Measurements from ENCODE around the gene HDAC4. TPM values are rescaled to one million over a fixed set of nuclear protein-coding genes. Genes with fewer than 3 reads are reported as not detected.

The HDAC4 gene
- polyA plus RNA-seq, 1 donor (not counting 4 experiments of a cell fraction or from before 2014, with no cell fraction given): 2.9 TPM

- Histone ChIP-seq H2AFZ (ENCODE audit: control insufficient read depth, low read length) (no peak overlapping the region), H3K4me1 (ENCODE audit: control insufficient read depth, extremely low read depth, insufficient read depth, low read length) (peaks cover 7% of the 10 kb centered on the region), H3K36me3 (ENCODE audit: control insufficient read depth in 2 of 2, extremely low read depth in 1 of 2, insufficient read depth in 2 of 2, low read length in 2 of 2) (peaks cover 4 to 5% of the 10 kb centered on the region in 2 experiments), H3K9ac (ENCODE audit: control insufficient read depth, extremely low read depth, insufficient read depth, low read length) (no peak overlapping the region), H3K9me1 (ENCODE audit: control insufficient read depth, extremely low read depth, insufficient read depth, low read length) (peaks cover 2% of the 10 kb centered on the region), H3K27ac (ENCODE audit: control insufficient read depth, insufficient read depth, low read length) (no peak overlapping the region), H3K4me3 (ENCODE audit: control insufficient read depth in 2 of 3, extremely low read depth in 1 of 3, insufficient read depth in 2 of 3, low read depth in 1 of 3, low read length in 3 of 3) (no peak overlapping the region), H3K27me3 (ENCODE audit: control insufficient read depth, extremely low read depth, insufficient read depth, low read length) (no peaks in the 10 kb centered on the region), H3K79me2 (ENCODE audit: control insufficient read depth, insufficient read depth, low read length) (no peaks in the 10 kb centered on the region), H3K4me2 (ENCODE audit: control insufficient read depth, extremely low read depth, insufficient read depth, low read depth, low read length) (no peak overlapping the region), H3K9me3 (ENCODE audit: control insufficient read depth, low read depth, low read length) (no peaks in the 10 kb centered on the region), H4K20me1 (ENCODE audit: control insufficient read depth, extremely low read depth, insufficient read depth, low read length) (no peaks in the 10 kb centered on the region)
- FAIRE-seq: no peak
- dilution Hi-C loops (cut with MboI; ENCODE audit: extremely low pct_ligation_motif_present, low sequenced_read_pairs): no loop called here
- no peak for DNase-seq (ENCODE audit: low read depth, low spot score)
- no peak for TF ChIP-seq EZH2 (IDR thresholded peaks at IDR 0.05; ENCODE audit: low read length)
- TF ChIP-seq CTCF (optimal IDR thresholded peaks at IDR 0.05 in 1 of 3, IDR thresholded peaks at IDR 0.05 in 1 of 3, conservative IDR thresholded peaks at IDR 0.05 in 1 of 3; ENCODE audit: extremely low read depth in 1 of 3, insufficient read depth in 2 of 3, low read length in 3 of 3): no peak
These were observed 244.1 kb downstream of the HDAC4 start for GRCh38 chr2:239156516-239157265.

- Histone ChIP-seq H3K9ac (ENCODE audit: control insufficient read depth, extremely low read depth, insufficient read depth, low read length) (no peak overlapping the region), H3K4me2 (ENCODE audit: control insufficient read depth, extremely low read depth, insufficient read depth, low read depth, low read length) (no peak overlapping the region), H3K9me1 (ENCODE audit: control insufficient read depth, extremely low read depth, insufficient read depth, low read length) (peaks cover 2% of the 10 kb centered on the region), H3K4me1 (ENCODE audit: control insufficient read depth, extremely low read depth, insufficient read depth, low read length) (peaks cover 7% of the 10 kb centered on the region), H3K36me3 (ENCODE audit: control insufficient read depth in 2 of 2, extremely low read depth in 1 of 2, insufficient read depth in 2 of 2, low read length in 2 of 2) (peaks cover 4 to 5% of the 10 kb centered on the region in 2 experiments), H3K79me2 (ENCODE audit: control insufficient read depth, insufficient read depth, low read length) (no peaks in the 10 kb centered on the region), H3K27me3 (ENCODE audit: control insufficient read depth, extremely low read depth, insufficient read depth, low read length) (no peaks in the 10 kb centered on the region), H4K20me1 (ENCODE audit: control insufficient read depth, extremely low read depth, insufficient read depth, low read length) (no peaks in the 10 kb centered on the region), H3K4me3 (ENCODE audit: control insufficient read depth in 2 of 3, extremely low read depth in 1 of 3, insufficient read depth in 2 of 3, low read depth in 1 of 3, low read length in 3 of 3) (no peak overlapping the region), H3K27ac (ENCODE audit: control insufficient read depth, insufficient read depth, low read length) (no peak overlapping the region), H2AFZ (ENCODE audit: control insufficient read depth, low read length) (no peak overlapping the region), H3K9me3 (ENCODE audit: control insufficient read depth, low read depth, low read length) (no peaks in the 10 kb centered on the region)
- TF ChIP-seq EZH2 (IDR thresholded peaks at IDR 0.05; ENCODE audit: low read length) (no peak), CTCF (optimal IDR thresholded peaks at IDR 0.05 in 1 of 3, IDR thresholded peaks at IDR 0.05 in 1 of 3, conservative IDR thresholded peaks at IDR 0.05 in 1 of 3; ENCODE audit: extremely low read depth in 1 of 3, insufficient read depth in 2 of 3, low read length in 3 of 3) (no peak)
- FAIRE-seq (no peak), DNase-seq (ENCODE audit: low read depth, low spot score) (no peak)
- dilution Hi-C loops (cut with MboI; ENCODE audit: extremely low pct_ligation_motif_present, low sequenced_read_pairs): no loop called here
These were observed 244.9 kb downstream of the HDAC4 start for GRCh38 chr2:239155806-239156480.
